Hepatocyte (in vitro differentiated cells): ENCODE measurements around the gene MSX1. TPM values are rescaled to one million over a fixed set of nuclear protein-coding genes. Genes with fewer than 3 reads are reported as not detected.

Source experiments
- DNase-seq: peaks from one replicate; pipeline ENCODE4 v3.0.0-alpha.2; 2016; ENCODE audit warnings: low spot score
- H2AFZ ChIP-seq: fragments of 200-600 bp; sonication (generic); 2 replicates; pipeline ENCODE4 v1.6.0; 2016; ENCODE audit warnings: antibody characterized with exemption, mild to moderate bottlenecking
- H3K27ac ChIP-seq: fragments of 200-600 bp; sonication (generic); 2 replicates; pipeline ENCODE4 v1.5.1; 2016; ENCODE audit warnings: mild to moderate bottlenecking
- H3K27me3 ChIP-seq: fragments of 200-600 bp; sonication (generic); 2 replicates; pipeline ENCODE4 v1.6.1; 2016
- H3K36me3 ChIP-seq: fragments of 200-600 bp; sonication (generic); replicated peaks from 2 replicates; pipeline ENCODE4 v1.5.1; 2016; ENCODE audit warnings: low read depth; ENCODE audit not compliant: insufficient read depth
- H3K4me1 ChIP-seq: fragments of 200-600 bp; sonication (generic); 2 replicates; pipeline ENCODE4 v1.5.1; 2016; ENCODE audit warnings: mild to moderate bottlenecking, moderate library complexity; ENCODE audit not compliant: insufficient read depth
- H3K4me2 ChIP-seq: fragments of 200-600 bp; sonication (generic); 2 replicates; pipeline ENCODE4 v1.6.0; 2016
- H3K4me3 ChIP-seq: fragments of 200-600 bp; sonication (generic); 2 replicates; pipeline ENCODE4 v1.5.1; 2016; ENCODE audit warnings: mild to moderate bottlenecking
- H3K79me2 ChIP-seq: fragments of 200-600 bp; sonication (generic); 2 replicates; pipeline ENCODE4 v1.6.0; 2017; ENCODE audit warnings: mild to moderate bottlenecking
- H3K9me2 ChIP-seq: fragments of 200-600 bp; sonication (generic); replicated peaks from 2 replicates; pipeline ENCODE4 v1.6.0; 2017; ENCODE audit warnings: mild to moderate bottlenecking; ENCODE audit not compliant: insufficient read depth
- H3K9me3 ChIP-seq: fragments of 200-600 bp; sonication (generic); 2 replicates; pipeline ENCODE4 v1.5.1; 2016; ENCODE audit warnings: low read depth, mild to moderate bottlenecking
- H4K20me1 ChIP-seq: fragments of 200-600 bp; sonication (generic); 2 replicates; pipeline ENCODE4 v1.6.0; 2016; ENCODE audit warnings: mild to moderate bottlenecking; ENCODE audit not compliant: insufficient read depth, poor library complexity, severe bottlenecking
- CTCF ChIP-seq: fragments of 200-600 bp; sonication (generic); IDR thresholded peaks from 2 replicates; pipeline ENCODE4 v1.5.1; 2016; ENCODE audit warnings: antibody characterized with exemption, mild to moderate bottlenecking; ENCODE audit not compliant: poor library complexity
- EZH2 ChIP-seq: fragments of 200-600 bp; sonication (generic); IDR thresholded peaks from 2 replicates; pipeline ENCODE4 v1.6.1; 2016; ENCODE audit warnings: antibody characterized with exemption, mild to moderate bottlenecking, borderline replicate concordance
- EZH2phosphoT487 ChIP-seq: fragments of 200-600 bp; sonication (generic); IDR thresholded peaks from one replicate; pipeline ENCODE4 v1.6.1; 2018; ENCODE audit warnings: antibody characterized with exemption, mild to moderate bottlenecking, low read depth, moderate library complexity; ENCODE audit not compliant: unreplicated experiment, severe bottlenecking
- WGBS: methylation state at CpG from one replicate; pipeline ENCODE4 v1.1.6; 2016; ENCODE audit warnings: low lambda C conversion rate; ENCODE audit errors: missing lambda C conversion rate; 5-methylcytosine and 5-hydroxymethylcytosine counted together
- polyA plus RNA-seq: library from polyadenylated mRNA; unstranded; fragments of >200 nt; fragmentation: Nextera tagmentation; extraction: Ambion mirVana; gene quantifications from 2 replicates; pipeline ENCODE4 v1.2.1, GENCODE V29; 2016
- total RNA-seq: library from RNA; depleted of rRNA; stranded (reverse); fragments of >200 nt; gene quantifications from 2 replicates; pipeline ENCODE4 v1.2.3, GENCODE V29; 2014

The MSX1 gene
- total and polyA plus RNA-seq, 2 experiments from 2014 or later = 25.4 to 30.4 TPM

DNA sequence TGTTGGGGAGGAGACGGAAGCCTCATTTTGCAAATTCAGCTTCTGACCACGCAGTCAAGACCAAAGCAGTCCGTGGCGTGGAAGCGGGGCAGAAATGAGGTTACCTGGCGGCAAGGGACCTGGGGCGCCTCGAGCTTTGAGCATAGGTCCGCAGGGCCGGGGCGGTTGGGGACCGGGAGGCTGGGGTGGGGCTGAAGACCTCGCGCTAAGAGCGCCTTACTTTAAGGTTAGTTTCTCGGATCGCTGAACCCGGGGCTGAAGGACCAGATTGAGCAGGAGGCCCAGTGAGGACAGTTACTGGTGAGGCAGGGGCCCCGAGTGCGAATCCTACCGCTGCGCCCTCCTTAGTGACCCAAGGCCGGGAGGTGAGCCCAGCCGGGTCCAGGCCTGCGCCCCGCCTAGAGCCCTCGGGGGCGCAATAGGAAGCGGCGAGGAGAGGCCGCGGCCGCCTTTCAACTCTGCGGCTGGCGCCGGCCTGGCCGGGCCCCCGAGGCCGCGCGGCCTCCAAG is 7.5 kb downstream of the MSX1 start:
- H3K27ac ChIP-seq = peak overlapping the region; percentile 89
- TF ChIP-seq EZH2 (no peak), CTCF (no peak), EZH2phosphoT487 (no peak)
- H3K27me3 ChIP-seq = peaks cover 95% of the 10 kb centered on the region
- DNase-seq = no peak
- no peak overlapping the region for H3K4me3 ChIP-seq
- WGBS = 8% methylated on average over 28 of the region's 41 CpGs
- no peaks in the 10 kb centered on the region for H3K9me3 ChIP-seq
- peaks cover 19% of the 10 kb centered on the region for H3K4me1 ChIP-seq
- peak overlapping the region; percentile 87 for H3K4me2 ChIP-seq
- H4K20me1 ChIP-seq = peaks cover 7% of the 10 kb centered on the region
- no peaks in the 10 kb centered on the region for H3K36me3 ChIP-seq
- peaks cover 17% of the 10 kb centered on the region for H3K79me2 ChIP-seq
- H3K9me2 ChIP-seq = no peaks in the 10 kb centered on the region
- peak overlapping the region; percentile 39 for H2AFZ ChIP-seq

DNA sequence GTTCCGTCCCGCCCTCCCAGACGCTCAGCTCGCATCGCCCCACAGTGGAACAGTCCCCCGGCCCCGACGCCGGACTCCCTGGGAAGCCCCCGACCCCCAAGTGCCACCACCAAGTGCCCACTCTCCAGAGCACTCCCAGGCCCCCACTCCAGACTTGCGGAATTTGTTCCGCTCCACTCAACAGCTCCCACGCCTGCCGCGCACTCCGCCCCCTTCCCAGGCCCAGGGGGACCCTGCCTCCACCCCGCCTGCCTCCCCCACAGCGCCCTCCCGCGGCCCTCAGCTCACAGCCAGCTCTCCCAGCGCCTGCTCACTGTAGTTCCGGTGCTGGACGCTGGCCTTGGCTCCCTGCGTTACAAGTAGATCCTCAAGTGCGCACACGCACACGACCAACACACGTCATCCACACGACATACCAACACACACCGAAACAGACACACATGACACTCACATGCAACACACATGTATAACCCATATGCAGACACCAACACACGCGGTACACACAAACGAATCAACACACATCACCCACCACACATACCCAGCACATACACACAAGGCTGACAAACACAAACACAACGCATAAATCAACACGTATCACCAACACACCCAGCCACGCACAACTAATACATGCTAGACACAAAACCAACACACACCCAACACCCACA is 8.0 kb downstream of the MSX1 start:
- peaks cover 95% of the 10 kb centered on the region for H3K27me3 ChIP-seq
- TF ChIP-seq EZH2 = peak; percentile 18
- TF ChIP-seq EZH2phosphoT487 = no peak
- peak; percentile 49 for TF ChIP-seq CTCF
- H2AFZ ChIP-seq = peak overlapping the region; percentile 39
- H3K27ac ChIP-seq = peak overlapping the region; percentile 89
- WGBS = 22% methylated on average over 19 of the region's 36 CpGs
- peaks cover 11% of the 10 kb centered on the region for H3K79me2 ChIP-seq
- H3K36me3 ChIP-seq = no peaks in the 10 kb centered on the region
- H3K9me3 ChIP-seq = no peaks in the 10 kb centered on the region
- H3K4me3 ChIP-seq = no peak overlapping the region
- peaks cover 19% of the 10 kb centered on the region for H3K4me1 ChIP-seq
- H4K20me1 ChIP-seq = peaks cover 3% of the 10 kb centered on the region
- peak; percentile 77 for DNase-seq
- no peaks in the 10 kb centered on the region for H3K9me2 ChIP-seq
- peak overlapping the region; percentile 87 for H3K4me2 ChIP-seq

DNA sequence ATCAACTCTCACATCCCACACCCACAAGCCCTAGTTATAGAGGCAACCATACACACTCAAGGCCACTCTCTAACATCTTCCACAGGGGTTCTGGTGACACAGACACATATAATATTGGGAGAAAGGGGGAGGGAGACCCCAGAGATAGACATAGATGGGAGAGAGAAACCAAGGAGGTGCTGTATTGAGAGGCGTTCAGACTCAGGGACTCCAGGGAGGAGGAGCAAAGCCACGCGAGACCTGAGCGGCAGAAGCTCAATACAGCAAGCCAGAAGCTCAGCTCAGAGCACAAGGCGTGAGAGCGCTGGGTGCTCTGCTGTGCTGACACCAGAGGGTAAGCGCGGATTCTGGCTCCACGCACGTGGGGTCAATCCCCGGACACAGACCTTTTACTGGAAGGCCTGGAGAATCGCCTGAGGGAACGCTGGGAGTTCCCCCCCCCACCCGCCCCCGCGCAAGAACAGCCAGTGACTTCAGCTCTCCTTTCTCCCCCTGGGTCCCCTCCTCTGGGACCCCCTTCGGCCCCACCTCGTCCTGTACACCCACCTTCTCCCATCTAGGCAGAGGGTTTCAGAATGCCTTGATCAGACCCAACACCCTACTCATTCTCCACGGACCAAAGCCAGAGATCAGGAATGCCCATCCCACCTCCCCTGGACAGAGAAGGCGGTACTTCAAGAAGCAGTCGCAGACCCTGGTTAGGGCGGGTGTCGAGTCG is 8.7 kb downstream of the MSX1 start:
- peaks cover 19% of the 10 kb centered on the region for H3K4me1 ChIP-seq
- no peak overlapping the region for H2AFZ ChIP-seq
- 33% methylated on average over 18 of the region's 24 CpGs for WGBS
- peak; percentile 33 for DNase-seq
- H3K9me2 ChIP-seq = no peaks in the 10 kb centered on the region
- peaks cover 95% of the 10 kb centered on the region for H3K27me3 ChIP-seq
- TF ChIP-seq CTCF = no peak
- TF ChIP-seq EZH2phosphoT487 = peak; percentile 37
- no peaks in the 10 kb centered on the region for H3K9me3 ChIP-seq
- peak overlapping the region; percentile 89 for H3K27ac ChIP-seq
- peaks cover 3% of the 10 kb centered on the region for H4K20me1 ChIP-seq
- H3K79me2 ChIP-seq = peaks cover 5% of the 10 kb centered on the region
- no peaks in the 10 kb centered on the region for H3K36me3 ChIP-seq
- H3K4me2 ChIP-seq = peak overlapping the region; percentile 87
- H3K4me3 ChIP-seq = no peak overlapping the region
